ENCODE data around the gene PAM16. TPM values are rescaled to one million over a fixed set of nuclear protein-coding genes. Genes with fewer than 3 reads are reported as not detected.
"Not testable (repeated sequence)": the region's sequence is repeated elsewhere in the genome, so short reads cannot be mapped to it uniquely, and the experiment has no call there.

PAM16 gene
- total RNA-seq, 2 donors from 2014 or later, result 57.7 to 66.2 TPM

DNA sequence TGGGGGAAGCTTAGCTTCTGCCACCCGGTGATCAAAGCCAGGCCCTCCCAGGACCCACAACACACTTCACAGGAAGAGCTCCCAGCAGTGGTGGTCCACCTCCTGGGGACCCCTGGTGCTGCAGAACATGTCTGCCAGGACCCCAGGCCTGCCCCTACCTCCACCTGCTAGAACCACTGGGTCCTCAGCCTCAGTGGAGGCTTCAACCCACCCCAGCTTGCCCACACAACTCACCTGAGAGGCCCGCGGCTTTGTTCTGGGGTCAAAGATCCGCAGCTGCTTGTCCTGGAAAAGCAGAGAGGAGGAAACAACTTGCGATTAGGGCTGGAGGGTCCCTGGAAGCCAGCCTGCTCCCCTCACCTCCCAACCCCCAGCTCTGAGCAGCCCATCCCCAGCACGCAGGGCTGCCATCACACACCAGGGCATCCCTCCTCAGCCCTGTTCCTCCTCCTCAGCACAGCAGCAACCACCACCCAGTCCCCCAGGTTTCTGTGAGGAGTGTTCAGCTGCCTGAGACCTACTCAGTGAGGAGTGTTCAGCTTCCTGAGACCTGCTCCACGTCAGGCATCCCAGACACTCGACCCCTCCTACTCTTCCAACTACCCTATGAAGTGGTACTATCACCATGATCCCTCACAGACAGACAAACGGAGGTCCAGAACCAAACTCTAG is 44.1 kb upstream of the PAM16 start:
- no peak overlapping the region for H3K27ac ChIP-seq (ENCODE audit: low read depth, low read length)
- no peaks in the 10 kb centered on the region for H3K4me1 ChIP-seq (ENCODE audit: control insufficient read depth, insufficient read depth, low read length)
- no peak overlapping the region for H3K9ac ChIP-seq (ENCODE audit: extremely low read depth, low read length, poor library complexity, severe bottlenecking)
- Mint-ChIP-seq H3K4me1 (peaks cover 4% of the 10 kb centered on the region), H3K27me3 (ENCODE audit: insufficient read depth) (no peaks in the 10 kb centered on the region), H3K4me3 (no peak overlapping the region), H3K27ac (no peak overlapping the region), H3K9me3 (no peaks in the 10 kb centered on the region), H3K36me3 (ENCODE audit: low read depth) (peaks cover 10% of the 10 kb centered on the region)
- no peak for DNase-seq
- no peak overlapping the region for H3K4me3 ChIP-seq (ENCODE audit: low read length)
- WGBS, 2 experiments (ENCODE audit: insufficient coverage in 1 of 2, insufficient read length in 1 of 2), result 80 to 94% methylated on average over 3 to 9 of the region's 9 CpGs
- no peaks in the 10 kb centered on the region for H3K27me3 ChIP-seq (ENCODE audit: control insufficient read depth, insufficient read depth, low read length, poor library complexity, severe bottlenecking)
- TF ChIP-seq, protein P1, sequence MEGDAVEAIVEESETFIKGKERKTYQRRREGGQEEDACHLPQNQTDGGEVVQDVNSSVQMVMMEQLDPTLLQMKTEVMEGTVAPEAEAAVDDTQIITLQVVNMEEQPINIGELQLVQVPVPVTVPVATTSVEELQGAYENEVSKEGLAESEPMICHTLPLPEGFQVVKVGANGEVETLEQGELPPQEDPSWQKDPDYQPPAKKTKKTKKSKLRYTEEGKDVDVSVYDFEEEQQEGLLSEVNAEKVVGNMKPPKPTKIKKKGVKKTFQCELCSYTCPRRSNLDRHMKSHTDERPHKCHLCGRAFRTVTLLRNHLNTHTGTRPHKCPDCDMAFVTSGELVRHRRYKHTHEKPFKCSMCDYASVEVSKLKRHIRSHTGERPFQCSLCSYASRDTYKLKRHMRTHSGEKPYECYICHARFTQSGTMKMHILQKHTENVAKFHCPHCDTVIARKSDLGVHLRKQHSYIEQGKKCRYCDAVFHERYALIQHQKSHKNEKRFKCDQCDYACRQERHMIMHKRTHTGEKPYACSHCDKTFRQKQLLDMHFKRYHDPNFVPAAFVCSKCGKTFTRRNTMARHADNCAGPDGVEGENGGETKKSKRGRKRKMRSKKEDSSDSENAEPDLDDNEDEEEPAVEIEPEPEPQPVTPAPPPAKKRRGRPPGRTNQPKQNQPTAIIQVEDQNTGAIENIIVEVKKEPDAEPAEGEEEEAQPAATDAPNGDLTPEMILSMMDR (conservative IDR thresholded peaks at IDR 0.05), result no peak
- no peaks in the 10 kb centered on the region for H3K9me3 ChIP-seq (ENCODE audit: control insufficient read depth, low read length)
- H3K36me3 ChIP-seq (ENCODE audit: control insufficient read depth, insufficient read depth, low read length), result peaks cover 4% of the 10 kb centered on the region

DNA sequence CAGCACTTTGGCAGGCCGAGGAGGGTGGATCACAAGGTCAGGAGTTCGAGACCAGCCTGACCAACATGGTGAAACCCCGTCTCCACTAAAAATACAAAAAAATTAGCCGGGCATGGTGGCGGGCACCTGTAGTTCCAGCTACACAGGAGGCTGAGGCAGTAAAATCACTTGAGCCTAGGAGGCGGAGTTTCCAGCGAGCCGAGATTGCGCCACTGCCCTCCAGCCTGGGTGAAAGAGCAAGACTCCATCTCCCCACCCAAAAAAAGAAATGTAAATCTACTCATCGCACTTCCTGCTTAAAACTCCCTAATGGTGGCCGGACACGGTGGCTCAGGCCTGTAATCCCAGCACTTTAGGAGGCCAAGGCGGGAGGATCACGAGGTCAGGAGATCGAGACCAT is 42.7 kb upstream of the PAM16 start:
- H3K4me3 ChIP-seq (ENCODE audit: low read length); H3K27me3 ChIP-seq (ENCODE audit: control insufficient read depth, insufficient read depth, low read length, poor library complexity, severe bottlenecking); DNase-seq; H3K9ac ChIP-seq (ENCODE audit: extremely low read depth, low read length, poor library complexity, severe bottlenecking); H3K27ac ChIP-seq (ENCODE audit: low read depth, low read length); H3K4me3 Mint-ChIP-seq; H3K4me1 ChIP-seq (ENCODE audit: control insufficient read depth, insufficient read depth, low read length); H3K27me3 Mint-ChIP-seq (ENCODE audit: insufficient read depth); H3K9me3 Mint-ChIP-seq; H3K4me1 Mint-ChIP-seq; H3K36me3 ChIP-seq (ENCODE audit: control insufficient read depth, insufficient read depth, low read length); H3K27ac Mint-ChIP-seq; H3K9me3 ChIP-seq (ENCODE audit: control insufficient read depth, low read length): not testable (repeated sequence)
- peaks cover 10% of the 10 kb centered on the region for H3K36me3 Mint-ChIP-seq (ENCODE audit: low read depth)
- WGBS, 2 experiments (ENCODE audit: insufficient coverage in 1 of 2, insufficient read length in 1 of 2), result 91 to 94% methylated on average over 13 to 15 of the region's 15 CpGs

DNA sequence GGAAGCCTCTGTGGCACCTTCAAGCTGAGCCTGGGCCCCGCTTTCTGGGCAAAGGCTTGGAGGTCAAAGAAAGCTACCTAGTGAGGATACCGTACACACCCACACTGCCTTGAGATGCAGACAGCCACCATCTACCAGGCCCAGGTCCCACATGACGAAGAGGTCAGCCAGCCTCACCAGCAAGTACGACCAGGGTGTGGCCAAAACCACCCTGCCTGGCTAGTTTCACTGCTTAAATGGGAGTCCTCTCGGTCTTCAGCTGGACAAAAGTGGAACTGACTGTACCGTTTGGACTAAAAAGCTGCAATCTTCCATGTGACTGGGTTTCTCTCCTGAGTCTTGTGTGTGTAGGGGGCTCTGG is 42.1 kb upstream of the PAM16 start:
- Histone ChIP-seq H3K4me3 (ENCODE audit: low read length) (no peak overlapping the region), H3K4me1 (ENCODE audit: control insufficient read depth, insufficient read depth, low read length) (no peaks in the 10 kb centered on the region), H3K9ac (ENCODE audit: extremely low read depth, low read length, poor library complexity, severe bottlenecking) (no peak overlapping the region), H3K36me3 (ENCODE audit: control insufficient read depth, insufficient read depth, low read length) (peaks cover 4% of the 10 kb centered on the region), H3K27ac (ENCODE audit: low read depth, low read length) (no peak overlapping the region), H3K9me3 (ENCODE audit: control insufficient read depth, low read length) (no peaks in the 10 kb centered on the region), H3K27me3 (ENCODE audit: control insufficient read depth, insufficient read depth, low read length, poor library complexity, severe bottlenecking) (no peaks in the 10 kb centered on the region)
- TF ChIP-seq, protein P1 (conservative IDR thresholded peaks at IDR 0.05), result no peak
- WGBS, 2 experiments (ENCODE audit: insufficient coverage in 1 of 2, insufficient read length in 1 of 2), result 91% methylated on average over 6 of the region's 6 CpGs
- DNase-seq, result no peak
- no peaks in the 10 kb centered on the region for H3K9me3 Mint-ChIP-seq
- H3K36me3 Mint-ChIP-seq (ENCODE audit: low read depth), result peaks cover 10% of the 10 kb centered on the region
- no peaks in the 10 kb centered on the region for H3K27me3 Mint-ChIP-seq (ENCODE audit: insufficient read depth)
- H3K4me1 Mint-ChIP-seq, result peaks cover 9% of the 10 kb centered on the region
- no peak overlapping the region for H3K4me3 Mint-ChIP-seq
- peak overlapping the region; percentile 80 for H3K27ac Mint-ChIP-seq

All from endodermal cell (in vitro differentiated cells).